HS-5 (cell line): Measurements from ENCODE around the gene KDM1B.
A peak's percentile ranks its signal among the peaks of the same experiment; 100 is the strongest.

Experiments
- DNase-seq: peaks from one replicate; pipeline ENCODE4 v3.0.0-alpha.2; 2012; ENCODE audit warnings: low read depth

KDM1B gene

DNA sequence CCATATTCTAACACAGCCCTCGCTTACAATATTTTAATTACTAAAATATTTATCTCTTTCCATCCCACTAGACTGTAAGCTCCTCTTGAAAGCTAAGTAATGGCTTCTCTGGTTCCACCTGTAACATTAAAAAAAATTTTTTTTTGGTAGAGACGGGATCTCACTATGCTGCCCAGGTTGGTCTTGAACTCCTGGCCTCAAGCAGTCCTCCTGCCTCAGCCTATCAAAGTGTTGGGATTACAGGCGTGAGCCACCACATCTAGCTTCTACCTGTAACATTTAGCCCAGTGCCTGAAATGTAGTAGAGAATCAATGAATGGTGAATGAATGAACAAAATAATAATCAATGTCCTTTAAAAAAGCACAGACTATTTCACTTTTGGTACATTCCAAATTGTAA, 80.3 kb downstream of the KDM1B start:
- no peak for DNase-seq

DNA sequence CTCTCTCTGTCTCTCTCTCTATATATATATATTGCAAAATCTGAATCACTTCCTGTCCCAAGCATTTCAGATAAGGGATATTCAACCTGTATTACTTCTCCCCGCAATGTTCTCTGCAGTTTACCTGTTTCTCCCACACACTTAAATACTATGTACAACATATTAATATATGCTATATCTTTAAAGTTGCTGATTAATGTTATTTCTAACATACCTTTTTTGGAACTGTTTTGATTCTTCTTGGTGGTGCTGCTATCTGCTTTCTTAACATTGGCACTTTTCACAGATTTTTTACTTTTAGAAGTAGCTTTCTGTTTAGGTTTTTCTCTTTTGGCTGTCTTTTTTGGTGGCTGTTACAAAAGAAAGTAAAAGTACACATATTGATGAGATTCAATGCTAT, 81.9 kb downstream of the KDM1B start:
- DNase-seq, result no peak

DNA sequence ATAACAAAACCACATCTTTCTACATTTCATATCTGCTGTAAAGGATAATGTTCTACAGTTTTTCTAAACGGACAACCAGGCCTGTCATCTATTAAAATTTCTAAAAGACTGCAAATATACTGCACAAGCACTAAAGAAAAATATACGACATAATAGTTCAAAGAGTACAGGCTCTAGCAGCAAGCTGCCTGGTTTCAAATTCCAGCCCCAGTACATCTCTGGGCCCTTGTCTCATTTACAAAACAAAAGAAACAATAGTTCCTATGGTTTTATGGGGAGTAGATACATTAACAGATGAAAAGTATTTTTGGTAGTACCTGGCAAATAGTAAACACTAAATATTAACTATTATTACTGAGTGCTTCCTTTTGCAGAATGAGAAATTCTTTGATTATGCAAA, 85.0 kb downstream of the KDM1B start:
- no peak for DNase-seq

DNA sequence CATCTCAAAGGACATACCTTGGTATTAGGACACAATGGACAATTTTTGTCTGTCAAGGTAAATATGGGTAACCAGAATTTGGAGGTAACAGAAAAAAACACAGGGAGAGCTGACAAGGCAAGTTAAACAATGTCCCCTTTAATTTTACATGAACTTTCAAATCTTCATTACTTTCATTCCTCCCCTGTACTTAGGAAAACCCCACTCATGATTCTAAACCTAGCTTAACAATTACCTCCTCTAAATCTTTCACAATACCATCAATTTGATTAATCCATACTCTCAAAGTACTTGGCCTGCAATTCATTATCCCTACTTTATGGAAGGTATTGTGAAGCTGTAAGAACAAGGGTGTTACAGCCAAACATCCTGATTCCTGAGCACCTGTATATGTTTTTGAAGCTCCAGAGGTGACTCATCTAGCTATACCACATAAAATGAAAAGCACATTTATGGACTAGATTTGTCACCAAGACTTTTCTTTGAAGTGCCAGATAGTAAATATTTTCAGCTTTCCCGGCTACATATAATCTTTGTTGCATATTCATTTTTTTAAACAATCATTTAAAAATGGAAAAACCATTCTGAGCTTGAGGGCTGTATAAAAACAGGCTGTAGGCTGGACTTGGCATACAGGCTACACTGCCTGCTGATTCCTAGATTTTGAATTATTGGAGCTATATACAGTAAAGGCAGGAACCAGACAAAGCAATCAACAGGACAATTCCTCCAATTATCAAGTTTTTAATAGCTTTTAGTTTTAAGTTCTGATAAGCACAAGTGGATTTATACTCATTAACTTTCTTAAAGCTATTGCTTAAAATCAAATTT, 86.2 kb downstream of the KDM1B start:
- no peak for DNase-seq

DNA sequence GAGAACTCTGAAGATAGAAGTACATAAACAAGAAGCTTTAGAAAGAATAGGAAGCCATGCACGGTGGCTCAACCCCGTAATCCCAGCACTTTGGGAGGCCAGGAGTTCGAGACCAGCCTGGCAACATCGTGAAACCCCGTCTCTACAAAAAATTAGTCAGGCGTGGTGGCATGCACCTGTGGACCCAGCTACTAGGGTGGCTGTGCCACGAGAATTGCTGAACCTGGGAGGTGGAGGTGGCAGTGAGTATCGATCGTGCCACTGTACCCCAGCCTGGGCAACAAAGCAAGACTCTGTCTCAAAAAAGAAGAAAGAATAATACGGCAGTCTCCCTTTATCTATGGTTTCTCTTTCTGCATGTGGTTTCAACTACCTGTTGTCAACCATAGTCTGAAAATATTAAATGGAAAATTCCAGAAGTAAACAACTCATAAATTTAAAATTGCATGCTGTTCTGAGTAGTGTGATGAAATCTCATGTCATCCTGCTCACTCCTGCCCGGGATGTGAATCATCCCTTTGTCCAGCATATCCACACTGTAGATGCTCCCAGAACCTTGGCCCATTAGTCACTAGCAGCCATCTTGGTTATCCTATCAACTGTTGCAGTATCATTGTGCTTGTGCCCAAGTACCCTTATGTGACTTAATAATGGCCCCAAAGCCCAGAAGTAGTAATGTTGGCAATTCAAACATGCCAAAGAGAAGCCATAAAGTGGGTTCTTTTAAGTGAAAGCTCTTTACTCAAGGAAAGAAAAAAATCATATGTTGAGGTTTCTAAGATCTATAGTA, 87.0 kb downstream of the KDM1B start:
- DNase-seq, result peak; percentile 77

DNA sequence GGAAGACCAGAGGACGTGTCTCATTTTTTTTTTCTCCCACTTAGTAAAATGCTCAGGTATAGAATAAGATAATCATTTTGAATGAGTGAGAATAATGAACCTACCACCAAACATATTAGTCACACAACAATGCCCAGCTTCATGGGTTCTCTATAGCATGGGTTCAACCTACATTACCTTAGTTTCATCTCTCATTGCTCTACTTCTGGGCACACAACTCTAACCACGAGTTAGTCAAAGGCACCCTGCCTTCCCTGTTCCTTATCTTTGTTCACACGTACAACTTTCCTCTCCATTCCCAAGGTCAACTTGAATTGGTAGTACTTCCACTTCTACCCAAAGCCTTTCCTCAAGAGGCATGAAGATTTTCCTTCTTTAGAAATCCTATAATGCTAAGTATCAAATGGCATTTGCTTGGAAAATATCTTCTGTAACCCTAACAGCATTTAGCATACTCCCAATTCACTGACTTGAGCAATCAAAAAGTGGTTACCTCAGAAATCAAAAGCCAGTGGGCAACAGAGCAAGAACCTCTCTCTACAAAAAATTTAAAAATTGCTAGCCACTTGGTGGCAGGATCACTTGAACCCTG, 88.2 kb downstream of the KDM1B start:
- DNase-seq, result no peak

DNA sequence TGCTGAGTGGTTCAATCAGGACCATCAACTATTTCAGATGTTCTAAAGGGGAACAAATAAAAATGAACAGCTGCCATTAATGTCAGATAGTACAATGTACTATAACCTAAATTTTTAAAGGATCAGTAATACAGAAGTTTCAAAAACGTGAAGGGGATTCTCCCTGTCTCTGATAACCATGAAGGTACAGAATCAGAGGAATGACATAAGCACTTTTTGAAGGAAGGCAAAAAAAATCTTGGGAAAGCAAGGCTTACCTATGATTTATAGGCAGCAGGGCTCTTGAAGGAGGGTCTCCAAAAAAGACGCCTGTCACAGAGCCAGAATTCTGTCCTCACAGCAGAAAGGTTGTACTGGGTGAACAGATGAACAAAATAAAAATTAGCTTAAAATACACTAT, 89.0 kb downstream of the KDM1B start:
- no peak for DNase-seq

DNA sequence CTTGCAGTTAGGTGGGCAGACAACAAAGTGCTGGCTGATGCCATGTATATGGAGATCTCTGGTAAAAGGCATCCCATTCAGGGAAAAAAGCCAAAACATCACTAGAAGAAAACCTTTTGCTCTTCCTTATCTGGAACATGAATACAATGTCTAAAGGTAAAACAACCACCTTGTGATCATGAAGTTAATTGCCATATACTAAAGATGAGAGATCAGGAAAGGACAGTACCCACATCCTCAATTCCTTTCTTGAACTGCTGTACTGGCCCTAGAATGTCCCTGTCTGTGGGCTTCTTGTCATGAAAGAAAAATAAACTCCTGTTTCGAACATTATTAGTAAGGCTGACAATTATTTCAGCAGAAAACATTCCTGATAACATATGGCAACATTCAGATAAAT, 89.9 kb downstream of the KDM1B start:
- DNase-seq, result no peak

DNA sequence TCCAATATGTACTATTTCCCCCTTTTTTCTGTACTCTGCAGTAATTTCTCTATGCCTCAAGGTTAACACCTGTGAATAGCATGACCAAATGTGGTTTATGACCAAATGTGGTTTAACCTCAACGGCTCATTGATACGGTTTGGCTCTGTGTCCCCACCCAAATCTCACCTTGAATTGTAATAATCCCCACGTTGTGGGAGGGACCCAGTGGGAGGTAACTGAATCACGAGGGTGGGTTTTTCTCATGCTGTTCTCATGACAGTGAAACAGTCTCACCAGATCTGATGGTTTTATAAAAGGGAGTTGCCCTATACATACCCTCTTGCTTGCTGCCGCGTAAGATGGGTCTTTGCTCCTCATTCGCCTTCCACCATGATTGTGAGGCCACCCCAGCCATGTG, 90.4 kb downstream of the KDM1B start:
- DNase-seq, result no peak

DNA sequence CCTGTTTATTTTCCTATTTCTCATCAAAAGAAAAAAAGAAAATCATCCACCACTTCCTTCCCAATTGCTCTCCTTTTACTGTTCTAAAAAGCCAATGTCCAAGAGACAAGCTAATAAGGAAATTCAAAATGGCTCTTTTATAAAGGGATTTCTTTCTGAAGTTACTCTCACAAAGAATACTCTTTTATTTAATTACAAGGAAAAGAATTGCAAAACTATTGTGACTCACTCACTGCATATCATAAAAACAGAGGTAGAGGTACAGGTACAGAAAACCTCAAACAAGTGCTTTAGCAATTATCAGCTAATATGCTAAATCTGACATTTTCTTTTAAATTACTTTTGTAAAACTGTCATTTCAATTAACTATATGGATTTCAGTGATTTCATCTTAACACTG, 91.0 kb downstream of the KDM1B start:
- no peak for DNase-seq

DNA sequence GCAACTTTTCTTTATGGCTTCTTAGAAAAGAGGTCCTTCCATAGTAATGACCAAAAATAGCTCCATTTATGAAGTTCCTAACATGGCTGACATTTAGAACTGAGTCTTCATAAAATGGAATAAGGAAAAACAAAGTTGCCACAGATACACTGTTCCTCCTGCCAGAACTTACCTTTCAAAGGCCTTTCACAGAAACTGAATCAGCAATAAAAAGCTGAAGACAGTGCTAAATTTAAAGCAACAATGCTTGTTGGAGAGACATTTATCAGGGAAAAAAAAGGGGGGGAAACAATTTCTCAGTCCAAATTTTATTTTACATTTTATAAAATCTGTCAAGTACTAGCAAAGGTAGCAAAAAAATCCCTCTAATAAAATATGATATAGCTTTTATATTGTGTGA, 91.8 kb downstream of the KDM1B start:
- DNase-seq, result no peak

DNA sequence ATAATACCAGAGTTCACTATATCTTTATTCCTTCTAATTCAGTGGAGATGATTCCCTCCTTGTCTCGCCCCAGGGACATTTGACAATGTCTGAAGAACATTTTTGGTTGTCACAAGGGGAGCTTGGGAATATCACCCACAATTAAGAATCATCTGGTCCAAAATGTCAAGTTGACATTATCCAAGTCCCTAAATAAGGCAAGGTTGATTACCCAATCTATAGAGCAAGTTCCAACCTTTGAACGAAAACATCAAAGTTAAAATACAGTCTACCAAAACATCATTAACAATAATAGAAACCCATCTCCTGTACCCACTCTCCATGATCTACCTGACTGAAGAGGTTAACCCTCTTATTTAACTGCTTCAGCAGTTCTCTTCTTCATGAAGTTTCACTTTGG, 93.5 kb downstream of the KDM1B start:
- no peak for DNase-seq

DNA sequence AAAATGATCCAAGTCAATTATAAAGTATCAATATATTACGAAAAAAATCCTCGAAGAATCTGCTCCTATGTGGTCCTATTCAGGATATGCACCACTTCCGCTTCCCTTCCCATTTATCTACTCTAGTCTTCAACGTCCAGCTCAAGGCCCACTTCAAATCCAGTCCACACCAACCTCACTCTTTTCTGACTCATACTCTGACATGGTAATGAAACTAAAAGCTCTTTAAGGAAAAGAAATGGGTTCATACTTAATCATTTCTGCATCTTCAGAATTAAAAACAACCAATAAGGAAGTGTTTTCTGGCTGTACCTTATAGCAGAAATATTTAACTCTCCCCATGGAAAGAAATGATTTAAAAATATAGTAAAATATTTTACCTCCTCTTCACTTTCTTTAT, 94.0 kb downstream of the KDM1B start:
- DNase-seq, result no peak

DNA sequence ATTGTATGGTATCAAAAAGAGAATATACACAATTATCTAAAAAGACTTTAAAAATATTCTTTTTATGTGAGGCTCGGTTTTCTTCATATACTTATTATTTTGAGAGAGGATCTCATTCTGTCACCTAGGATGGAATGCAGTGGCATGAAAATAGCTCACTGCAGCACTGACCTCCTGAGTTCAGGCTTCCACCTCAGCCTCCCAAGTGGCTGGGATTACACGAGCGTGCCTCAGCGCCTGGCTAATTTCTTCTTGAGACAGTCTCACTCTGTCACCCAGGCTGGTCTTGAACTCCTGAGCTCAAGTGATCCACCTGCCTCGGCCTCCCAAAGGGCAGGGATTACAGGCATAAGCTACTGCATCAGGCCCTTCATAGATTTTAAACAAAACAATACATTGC, 98.4 kb downstream of the KDM1B start:
- no peak for DNase-seq

DNA sequence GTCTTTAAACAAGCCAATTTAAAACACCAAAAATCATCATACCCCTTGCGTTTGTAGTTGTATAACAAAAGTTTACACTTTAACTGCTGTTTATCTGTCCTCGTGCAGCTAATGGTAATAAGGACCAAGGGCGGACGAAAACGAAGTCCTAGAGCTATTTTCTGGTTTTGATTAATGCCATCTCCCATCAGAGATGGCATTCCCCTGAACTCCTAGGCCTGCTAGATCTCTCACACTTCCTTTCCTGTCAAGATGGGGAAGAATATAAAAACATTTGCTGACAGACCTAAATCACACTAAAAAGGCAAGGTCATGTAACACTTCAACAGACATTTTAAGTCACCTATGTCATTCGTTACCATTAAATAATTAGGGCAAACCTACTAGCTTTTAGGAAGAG, 99.6 kb downstream of the KDM1B start:
- DNase-seq, result no peak

DNA sequence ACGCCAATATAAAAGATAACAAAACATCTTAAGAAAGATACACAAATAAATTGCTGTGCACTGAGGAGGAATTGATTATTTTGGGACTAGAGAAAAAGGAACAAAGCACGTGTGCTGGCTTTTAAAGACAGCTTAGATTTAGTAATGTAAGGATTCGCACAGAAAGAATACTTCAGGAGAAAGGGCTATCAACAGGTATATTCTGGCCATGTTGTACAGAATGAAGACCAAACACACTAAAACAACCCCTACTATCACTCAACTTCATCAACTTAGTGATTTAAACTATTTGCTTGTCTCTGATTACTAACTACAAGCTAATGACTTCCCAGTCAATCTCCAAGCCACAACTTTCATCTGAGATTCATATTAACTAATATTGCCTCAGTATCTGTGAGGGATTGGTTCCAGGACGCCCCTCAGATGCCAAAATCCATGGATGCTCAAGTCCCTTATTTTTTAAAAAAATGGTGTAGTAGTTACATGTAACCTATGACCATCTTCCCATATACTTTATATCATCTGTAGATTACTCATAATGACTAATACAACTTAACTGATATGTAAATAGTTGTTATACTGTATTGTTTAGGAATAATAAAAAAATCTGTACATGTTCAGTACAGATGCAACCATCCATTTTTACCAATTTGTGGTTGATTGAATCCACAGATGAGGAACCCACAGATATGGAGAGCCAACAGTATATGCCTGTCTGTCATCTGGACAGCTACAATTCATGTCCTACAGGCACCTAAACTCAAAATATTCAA, 104.6 kb downstream of the KDM1B start:
- DNase-seq, result no peak

DNA sequence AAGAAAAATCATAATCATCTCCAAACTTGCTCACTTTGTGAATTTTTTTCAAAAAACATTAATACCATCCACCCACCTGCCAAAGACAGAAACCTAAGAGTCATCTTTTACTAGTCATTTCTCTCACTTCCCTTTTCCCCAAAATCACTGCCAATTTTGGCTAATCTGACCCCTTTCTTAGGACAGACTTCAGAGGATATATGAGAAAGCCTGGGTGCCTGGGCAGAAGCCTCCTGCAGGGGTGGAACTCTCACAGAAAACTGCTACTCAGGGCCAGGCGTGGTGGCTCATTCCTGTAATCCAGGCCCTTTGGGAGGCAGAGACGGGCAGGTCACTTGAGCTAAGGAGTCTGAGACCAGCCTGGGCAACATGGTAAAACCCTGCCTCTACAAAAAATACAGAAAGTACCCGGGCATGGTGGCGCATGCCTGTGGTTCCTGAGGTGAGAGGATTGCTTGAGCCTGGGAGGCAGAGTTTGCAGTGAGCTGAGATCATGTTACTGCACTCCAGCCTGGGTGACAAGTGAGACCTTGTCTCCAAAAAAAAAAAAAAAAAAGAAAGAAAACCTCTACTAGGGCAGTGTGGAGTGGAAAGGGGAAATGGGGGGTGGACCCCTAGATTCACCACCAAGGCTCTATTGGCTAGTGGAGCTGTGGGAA, 105.4 kb downstream of the KDM1B start:
- DNase-seq, result no peak

DNA sequence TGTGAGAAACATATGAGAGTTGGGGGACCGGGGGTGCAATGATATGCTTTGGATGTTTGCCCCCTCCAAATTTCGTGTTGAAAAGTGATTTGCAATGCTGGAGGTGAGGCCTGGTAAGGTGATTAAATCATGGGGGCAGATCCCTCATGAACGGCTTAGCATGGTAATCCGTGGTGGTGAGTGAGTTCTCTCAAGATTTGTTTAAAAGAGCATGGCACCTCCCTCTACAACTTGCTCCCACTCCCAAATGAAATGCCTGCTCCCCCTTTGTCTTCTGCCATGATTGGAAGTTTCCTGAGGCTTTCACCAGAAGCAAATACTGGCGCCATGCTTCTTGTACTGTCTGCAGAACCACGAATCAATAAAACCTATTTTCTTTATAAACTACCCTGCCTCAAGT, 106.7 kb downstream of the KDM1B start:
- DNase-seq, result no peak

DNA sequence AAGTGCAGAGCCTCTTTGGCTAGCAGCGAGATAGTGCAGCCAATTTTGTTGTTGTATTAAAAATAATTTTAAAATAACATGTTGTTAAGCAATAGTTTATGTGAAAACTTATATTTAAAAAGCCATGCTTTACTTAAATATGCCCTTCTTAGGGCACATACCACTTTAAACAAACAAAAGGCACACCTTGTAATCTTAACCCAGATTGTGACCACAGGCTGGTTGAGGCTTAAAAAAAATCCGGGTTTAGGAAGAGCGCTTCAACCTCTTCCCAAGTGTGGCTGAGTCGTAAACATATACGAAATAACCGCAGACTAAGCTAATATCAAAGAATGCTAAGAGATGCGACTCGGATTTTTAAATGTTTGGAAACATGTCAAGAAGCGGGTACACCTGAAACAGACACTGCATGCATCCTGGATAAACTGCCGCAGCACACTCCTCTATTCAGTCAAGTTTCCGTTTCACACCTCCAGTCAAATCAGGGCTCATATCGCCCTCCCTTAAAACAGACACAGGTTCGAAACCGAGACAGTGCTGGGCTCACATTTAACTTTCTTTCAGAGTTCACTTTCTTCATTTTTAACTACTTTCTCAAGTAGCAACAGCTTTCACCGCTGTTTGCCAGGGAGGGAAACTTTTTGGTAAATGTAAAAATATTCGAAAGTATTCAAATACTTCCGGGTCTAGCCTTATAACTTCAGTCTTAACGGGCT, 107.6 kb downstream of the KDM1B start:
- no peak for DNase-seq

DNA sequence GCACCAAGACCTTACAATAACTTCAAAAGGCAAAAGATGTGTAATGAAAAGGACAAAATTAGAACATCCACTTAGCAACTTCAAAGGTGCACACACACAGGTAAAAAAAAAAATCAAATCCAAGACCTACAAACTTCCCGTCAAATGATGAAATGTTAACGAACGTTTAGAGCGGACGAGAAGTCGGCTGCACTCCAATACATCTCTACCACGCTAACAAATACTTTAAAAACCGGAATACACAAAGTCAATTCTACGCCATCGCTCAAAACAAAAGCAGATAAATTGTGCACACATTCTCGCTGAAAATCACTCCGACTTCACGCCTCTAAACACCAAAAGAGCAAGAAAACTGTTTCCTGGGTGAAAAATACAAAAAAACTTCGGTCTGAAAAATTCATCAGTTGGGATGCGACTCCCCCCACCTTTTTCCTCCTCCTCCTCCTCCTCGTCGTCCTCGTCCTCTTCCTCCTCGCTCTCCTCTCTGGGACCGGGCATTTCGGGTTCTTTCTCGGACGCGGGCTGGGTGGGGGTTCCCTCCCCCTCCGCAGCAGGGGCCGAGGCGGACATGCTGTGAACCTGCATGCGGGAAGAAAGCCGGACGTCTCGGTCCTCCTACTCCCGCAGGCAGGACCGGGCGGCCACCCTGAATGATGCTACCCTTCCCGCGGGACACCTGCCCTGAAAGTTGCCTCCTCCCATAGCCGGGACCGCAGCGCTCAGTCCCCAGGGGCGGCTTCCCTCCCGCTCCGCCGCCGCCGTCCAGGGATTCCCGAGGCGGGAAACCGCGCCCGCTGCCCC, 108.4 kb downstream of the KDM1B start:
- no peak for DNase-seq
